SK-N-SH (cell line): Measurements from ENCODE around the gene RFX1. TPM values are rescaled to one million over a fixed set of nuclear protein-coding genes. Genes with fewer than 3 reads are reported as not detected.
"Not testable (repeated sequence)": the region's sequence is repeated elsewhere in the genome, so short reads cannot be mapped to it uniquely, and the experiment has no call there.

Experiments used
- CTCF ChIA-PET: fragments of 300-600, 350-600 bp; formaldehyde crosslinking; extraction: SDS; loops from one replicate; lab custom pipeline; 2021; lab: Yijun Ruan, JAX
- POLR2A ChIA-PET: fragments of 350-600 bp; sonication (Branson Sonifier 250); formaldehyde crosslinking; extraction: SDS; loops from one replicate; lab custom pipeline; 2020; ENCODE audit warnings: antibody characterized with exemption, inconsistent platforms; lab: Yijun Ruan, JAX
- DNase-seq: peaks from one replicate; pipeline ENCODE4 v3.0.0; 2012
- H2AFZ ChIP-seq: fragments of 200-600 bp; sonication (generic); 2 replicates; pipeline ENCODE4 v1.8.1; 2016; ENCODE audit warnings: antibody characterized with exemption, mild to moderate bottlenecking, low read depth
- H3F3A ChIP-seq: fragments of 200-600 bp; sonication (generic); replicated peaks from 2 replicates; pipeline ENCODE3; 2016; ENCODE audit warnings: antibody characterized with exemption, mild to moderate bottlenecking; ENCODE audit not compliant: insufficient read depth
- H3K27ac ChIP-seq, 2 experiments: fragments of 200-500 bp in 1 of 2; fragments of 200-600 bp in 1 of 2; sonication (Bioruptor generic) in 1 of 2; sonication (generic), shearing (Covaris generic) in 1 of 2; 2 replicates each; pipeline versions ENCODE4 v1.5.1 to v1.6.1; 2014 to 2016; ENCODE audit warnings: low read depth in 2 of 2, inconsistent platforms in 1 of 2, low read length in 1 of 2, mild to moderate bottlenecking in 1 of 2, mixed read lengths in 1 of 2
- H3K27me3 ChIP-seq: fragments of 200-600 bp; sonication (generic), shearing (Covaris generic); 2 replicates; pipeline ENCODE4 v1.6.1; 2016; ENCODE audit warnings: mixed run types; ENCODE audit not compliant: insufficient read depth
- H3K36me3 ChIP-seq, 2 experiments: fragments of 200-500 bp in 1 of 2; fragments of 200-600 bp in 1 of 2; sonication (Bioruptor generic) in 1 of 2; sonication (generic) in 1 of 2; replicated peaks in 1 of 2; 2 replicates each; pipeline versions ENCODE3 to v1.5.1; 2014 to 2016; ENCODE audit warnings: low read length in 1 of 2, mild to moderate bottlenecking in 1 of 2; ENCODE audit not compliant: insufficient read depth in 2 of 2, control insufficient read depth in 1 of 2
- H3K4me1 ChIP-seq, 2 experiments: fragments of 200-500 bp in 1 of 2; fragments of 200-600 bp in 1 of 2; sonication (Bioruptor generic) in 1 of 2; sonication (generic), shearing (Covaris generic) in 1 of 2; 2 replicates each; pipeline versions ENCODE4 v1.5.1 to v1.6.1; 2014 to 2016; ENCODE audit warnings: low read depth in 1 of 2, low read length in 1 of 2, mixed run types in 1 of 2; ENCODE audit not compliant: insufficient read depth in 2 of 2, control insufficient read depth in 1 of 2
- H3K4me2 ChIP-seq: fragments of 200-600 bp; sonication (generic), shearing (Covaris generic); 2 replicates; pipeline ENCODE4 v1.6.1; 2017; ENCODE audit warnings: mixed run types
- H3K4me3 ChIP-seq, 2 experiments: fragments of 200-500 bp in 1 of 2; fragments of 200-600 bp in 1 of 2; sonication (Bioruptor generic) in 1 of 2; sonication (generic), shearing (Covaris generic) in 1 of 2; 2 replicates each; pipeline versions ENCODE4 v1.5.1 to v1.8.1; 2014 to 2016; ENCODE audit warnings: low read depth in 2 of 2, inconsistent platforms in 1 of 2, low read length in 1 of 2, mild to moderate bottlenecking in 1 of 2, mixed read lengths in 1 of 2, moderate library complexity in 1 of 2
- H3K79me2 ChIP-seq: fragments of 200-600 bp; sonication (generic); 2 replicates; pipeline ENCODE4 v1.8.1; 2017; ENCODE audit warnings: mild to moderate bottlenecking; ENCODE audit not compliant: insufficient read depth
- H3K9ac ChIP-seq: fragments of 200-600 bp; sonication (generic); 2 replicates; pipeline ENCODE4 v1.6.1; 2017; ENCODE audit warnings: mixed run types
- H3K9me2 ChIP-seq: fragments of 200-600 bp; sonication (generic); 2 replicates; pipeline ENCODE4 v1.6.1; 2017; ENCODE audit warnings: mixed run types
- H3K9me3 ChIP-seq: fragments of 200-600 bp; sonication (generic); 2 replicates; pipeline ENCODE4 v1.6.1; 2017; ENCODE audit warnings: mixed run types, mild to moderate bottlenecking, moderate library complexity
- H4K20me1 ChIP-seq: fragments of 200-600 bp; sonication (generic); 2 replicates; pipeline ENCODE4 v1.6.1; 2017; ENCODE audit warnings: mild to moderate bottlenecking, mixed run types; ENCODE audit not compliant: insufficient read depth
- EP300 ChIP-seq, 2 experiments: IDR thresholded peaks; 2 replicates each; pipeline versions ENCODE4 v1.4.0 to v1.6.1; 2012; ENCODE audit warnings: borderline replicate concordance in 1 of 2, low read depth in 1 of 2, low read length in 1 of 2
- FOSL2 ChIP-seq: IDR thresholded peaks from 2 replicates; pipeline ENCODE4 v1.4.0; 2012; ENCODE audit warnings: low read depth, mild to moderate bottlenecking, moderate library complexity, borderline replicate concordance
- MEF2A ChIP-seq: IDR thresholded peaks from 2 replicates; pipeline ENCODE4 v1.4.0; 2012; ENCODE audit warnings: low read depth, borderline replicate concordance
- MXI1 ChIP-seq: IDR thresholded peaks from 2 replicates; pipeline ENCODE4 v1.6.1; 2012; ENCODE audit warnings: mild to moderate bottlenecking, low read depth, low read length, improper control_type of control experiment
- NFIC ChIP-seq: IDR thresholded peaks from 2 replicates; pipeline ENCODE4 v1.4.0; 2012; ENCODE audit warnings: borderline replicate concordance
- NRF1 ChIP-seq: IDR thresholded peaks from 2 replicates; pipeline ENCODE4 v1.6.1; 2012; ENCODE audit warnings: low read depth, mild to moderate bottlenecking, low read length
- RAD21 ChIP-seq: IDR thresholded peaks from 2 replicates; pipeline ENCODE4 v1.6.1; 2012; ENCODE audit warnings: mild to moderate bottlenecking, low read length
- RXRA ChIP-seq: IDR thresholded peaks from 2 replicates; pipeline ENCODE4 v1.4.0; 2012; ENCODE audit warnings: low read depth, mild to moderate bottlenecking, borderline replicate concordance
- SMC3 ChIP-seq: IDR thresholded peaks from 2 replicates; pipeline ENCODE4 v1.6.1; 2012; ENCODE audit warnings: low read depth, low read length, improper control_type of control experiment
- TEAD4 ChIP-seq: IDR thresholded peaks from 2 replicates; pipeline ENCODE4 v1.4.0; 2012; ENCODE audit warnings: mild to moderate bottlenecking, borderline replicate concordance; ENCODE audit not compliant: insufficient read depth
- YY1 ChIP-seq: IDR thresholded peaks from 2 replicates; pipeline ENCODE4 v1.4.0; 2012; ENCODE audit warnings: low read depth, mild to moderate bottlenecking
- WGBS: methylation state at CpG from one replicate; pipeline ENCODE4 v1.1.6; 2017; ENCODE audit warnings: low lambda C conversion rate; 5-methylcytosine and 5-hydroxymethylcytosine counted together
- polyA plus RNA-seq, 3 experiments: library from polyadenylated mRNA; depleted of rRNA; stranded (reverse); fragments of >200 nt; gene quantifications; 2 replicates each; pipeline ENCODE4 v1.2.3, GENCODE V29; 2012
- TF ChIP-seq, protein P1 (sequence below): IDR thresholded peaks from 2 replicates; pipeline ENCODE4 v1.6.1; 2012; ENCODE audit warnings: mild to moderate bottlenecking, low read depth, low read length, moderate library complexity
- TF ChIP-seq, protein P2 (sequence below): IDR thresholded peaks from 2 replicates; pipeline ENCODE4 v1.4.0; 2012; ENCODE audit warnings: low read depth
- TF ChIP-seq, protein P3 (sequence below): IDR thresholded peaks from 2 replicates; pipeline ENCODE4 v1.4.0; 2012; ENCODE audit warnings: low read depth, borderline replicate concordance
- TF ChIP-seq, protein P4 (sequence below): IDR thresholded peaks from 2 replicates; pipeline ENCODE4; 2012

The RFX1 gene
- polyA plus RNA-seq, 1 of the 3 experiments (the other 2 are of a cell fraction), result 1.5 TPM

DNA sequence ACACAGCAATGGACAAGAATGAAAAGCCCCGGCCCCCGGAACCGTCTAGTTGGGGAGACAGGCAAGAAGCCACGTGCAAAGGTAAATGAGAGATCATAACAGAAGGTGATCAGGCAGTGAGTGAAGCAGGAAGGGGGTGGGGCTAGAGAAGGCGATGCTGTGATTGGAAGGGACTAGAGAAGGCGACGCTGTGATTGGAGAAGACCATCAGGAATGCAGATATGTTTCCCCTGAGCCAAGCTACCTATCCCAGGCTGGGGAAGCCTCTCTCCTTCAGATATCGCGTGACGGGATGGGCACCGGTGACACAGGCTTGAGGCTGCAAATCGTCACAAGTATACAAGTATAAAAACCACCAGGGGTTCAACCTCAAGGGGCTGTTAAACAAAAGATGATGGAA lies 32.0 kb downstream of the RFX1 start:
- H3K27me3 ChIP-seq, result no peaks in the 10 kb centered on the region
- WGBS, result 91% methylated on average over 12 of the region's 12 CpGs
- POLR2A ChIA-PET, result interaction anchor here (1.6 kb wide), 1 partner anchor 33 kb away, joined by 5 read pairs; no protein-coding TSS in a partner anchor

DNA sequence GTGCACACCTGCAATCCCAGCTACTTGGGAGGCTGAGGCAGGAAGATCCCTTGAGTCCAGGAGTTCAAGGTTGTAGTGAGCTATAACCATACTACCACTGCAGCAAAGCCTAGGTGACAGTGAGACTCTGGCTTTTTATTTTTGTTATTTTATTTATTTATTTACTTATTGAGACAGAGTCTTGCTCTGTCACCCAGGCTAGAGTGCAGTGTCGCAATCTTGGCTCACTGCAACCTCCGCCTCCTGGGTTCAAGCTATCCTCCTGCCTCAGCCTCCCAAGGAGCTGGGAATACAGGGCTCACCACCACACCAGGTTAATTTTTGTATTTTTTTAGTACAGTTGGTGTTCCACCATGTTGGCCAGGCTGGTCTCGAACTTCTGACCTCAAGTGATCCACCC lies 32.6 kb downstream of the RFX1 start:
- H2AFZ ChIP-seq, H3K27me3 ChIP-seq, H3K79me2 ChIP-seq, H3K9me3 ChIP-seq, H3F3A ChIP-seq, H3K27ac ChIP-seq, H3K4me2 ChIP-seq, H4K20me1 ChIP-seq, H3K36me3 ChIP-seq, H3K9me2 ChIP-seq, H3K9ac ChIP-seq, H3K4me3 ChIP-seq, H3K4me1 ChIP-seq, DNase-seq: not testable (repeated sequence)
- WGBS, result 94% methylated on average over 3 of the region's 3 CpGs
- POLR2A ChIA-PET, result interaction anchor here (1.6 kb wide), 1 partner anchor 33 kb away, joined by 5 read pairs; no protein-coding TSS in a partner anchor
- CTCF ChIA-PET, result interaction anchor here (0.7 to 3.1 kb wide), 4 partner anchors 22 to 99 kb away, joined by 3 to 12 read pairs (median 4); partner anchors contain the start of genes MISP3 and RLN3

More for the DNA sequence above, 32.0 kb downstream of the RFX1 start:
- no peak overlapping the region for H3K9ac ChIP-seq
- CTCF ChIA-PET, result interaction anchor here (1.3 kb wide), 1 partner anchor 22 kb away, joined by 3 read pairs; no protein-coding TSS in a partner anchor
- H3K27ac ChIP-seq, result no peak overlapping the region
- no peaks in the 10 kb centered on the region for H3K9me3 ChIP-seq
- no peaks in the 10 kb centered on the region for H3K36me3 ChIP-seq
- no peaks in the 10 kb centered on the region for H3F3A ChIP-seq
- no peaks in the 10 kb centered on the region for H4K20me1 ChIP-seq
- TF ChIP-seq RXRA, result no peak
- no peak for TF ChIP-seq NRF1
- TF ChIP-seq, protein P1, sequence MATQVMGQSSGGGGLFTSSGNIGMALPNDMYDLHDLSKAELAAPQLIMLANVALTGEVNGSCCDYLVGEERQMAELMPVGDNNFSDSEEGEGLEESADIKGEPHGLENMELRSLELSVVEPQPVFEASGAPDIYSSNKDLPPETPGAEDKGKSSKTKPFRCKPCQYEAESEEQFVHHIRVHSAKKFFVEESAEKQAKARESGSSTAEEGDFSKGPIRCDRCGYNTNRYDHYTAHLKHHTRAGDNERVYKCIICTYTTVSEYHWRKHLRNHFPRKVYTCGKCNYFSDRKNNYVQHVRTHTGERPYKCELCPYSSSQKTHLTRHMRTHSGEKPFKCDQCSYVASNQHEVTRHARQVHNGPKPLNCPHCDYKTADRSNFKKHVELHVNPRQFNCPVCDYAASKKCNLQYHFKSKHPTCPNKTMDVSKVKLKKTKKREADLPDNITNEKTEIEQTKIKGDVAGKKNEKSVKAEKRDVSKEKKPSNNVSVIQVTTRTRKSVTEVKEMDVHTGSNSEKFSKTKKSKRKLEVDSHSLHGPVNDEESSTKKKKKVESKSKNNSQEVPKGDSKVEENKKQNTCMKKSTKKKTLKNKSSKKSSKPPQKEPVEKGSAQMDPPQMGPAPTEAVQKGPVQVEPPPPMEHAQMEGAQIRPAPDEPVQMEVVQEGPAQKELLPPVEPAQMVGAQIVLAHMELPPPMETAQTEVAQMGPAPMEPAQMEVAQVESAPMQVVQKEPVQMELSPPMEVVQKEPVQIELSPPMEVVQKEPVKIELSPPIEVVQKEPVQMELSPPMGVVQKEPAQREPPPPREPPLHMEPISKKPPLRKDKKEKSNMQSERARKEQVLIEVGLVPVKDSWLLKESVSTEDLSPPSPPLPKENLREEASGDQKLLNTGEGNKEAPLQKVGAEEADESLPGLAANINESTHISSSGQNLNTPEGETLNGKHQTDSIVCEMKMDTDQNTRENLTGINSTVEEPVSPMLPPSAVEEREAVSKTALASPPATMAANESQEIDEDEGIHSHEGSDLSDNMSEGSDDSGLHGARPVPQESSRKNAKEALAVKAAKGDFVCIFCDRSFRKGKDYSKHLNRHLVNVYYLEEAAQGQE, result no peak
- TF ChIP-seq, protein P2, sequence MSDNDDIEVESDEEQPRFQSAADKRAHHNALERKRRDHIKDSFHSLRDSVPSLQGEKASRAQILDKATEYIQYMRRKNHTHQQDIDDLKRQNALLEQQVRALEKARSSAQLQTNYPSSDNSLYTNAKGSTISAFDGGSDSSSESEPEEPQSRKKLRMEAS, result no peak
- TF ChIP-seq MEF2A, result no peak
- no peak for TF ChIP-seq YY1
- TF ChIP-seq RAD21, result no peak
- TF ChIP-seq SMC3, result no peak
- no peak for TF ChIP-seq MXI1
- TF ChIP-seq, protein P3, sequence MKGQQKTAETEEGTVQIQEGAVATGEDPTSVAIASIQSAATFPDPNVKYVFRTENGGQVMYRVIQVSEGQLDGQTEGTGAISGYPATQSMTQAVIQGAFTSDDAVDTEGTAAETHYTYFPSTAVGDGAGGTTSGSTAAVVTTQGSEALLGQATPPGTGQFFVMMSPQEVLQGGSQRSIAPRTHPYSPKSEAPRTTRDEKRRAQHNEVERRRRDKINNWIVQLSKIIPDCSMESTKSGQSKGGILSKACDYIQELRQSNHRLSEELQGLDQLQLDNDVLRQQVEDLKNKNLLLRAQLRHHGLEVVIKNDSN, result no peak
- no peak for TF ChIP-seq EP300 (IDR thresholded peaks at IDR 0.05; ENCODE audit: borderline replicate concordance in 1 of 2, low read depth in 1 of 2, low read length in 1 of 2)
- TF ChIP-seq, protein P4, sequence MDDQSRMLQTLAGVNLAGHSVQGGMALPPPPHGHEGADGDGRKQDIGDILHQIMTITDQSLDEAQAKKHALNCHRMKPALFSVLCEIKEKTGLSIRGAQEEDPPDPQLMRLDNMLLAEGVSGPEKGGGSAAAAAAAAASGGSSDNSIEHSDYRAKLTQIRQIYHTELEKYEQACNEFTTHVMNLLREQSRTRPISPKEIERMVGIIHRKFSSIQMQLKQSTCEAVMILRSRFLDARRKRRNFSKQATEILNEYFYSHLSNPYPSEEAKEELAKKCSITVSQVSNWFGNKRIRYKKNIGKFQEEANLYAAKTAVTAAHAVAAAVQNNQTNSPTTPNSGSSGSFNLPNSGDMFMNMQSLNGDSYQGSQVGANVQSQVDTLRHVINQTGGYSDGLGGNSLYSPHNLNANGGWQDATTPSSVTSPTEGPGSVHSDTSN, result no peak
- no peak for TF ChIP-seq TEAD4
- no peak for TF ChIP-seq FOSL2
- TF ChIP-seq NFIC, result no peak
- TF ChIP-seq, all 33 proteins: peak for 0
- H3K4me2 ChIP-seq, result no peak overlapping the region
- H3K79me2 ChIP-seq, result no peaks in the 10 kb centered on the region
- H3K4me3 ChIP-seq, result no peak overlapping the region
- H3K9me2 ChIP-seq, result no peaks in the 10 kb centered on the region
- H3K4me1 ChIP-seq, result no peaks in the 10 kb centered on the region
- H2AFZ ChIP-seq, result no peak overlapping the region
- DNase-seq, result peak; percentile 66
